ENCODE results near the gene PROB1. TPM values are rescaled to one million over a fixed set of nuclear protein-coding genes. Genes with fewer than 3 reads are reported as not detected.

The PROB1 gene
- total and polyA plus RNA-seq, 9 of the 15 experiments (the other 6 are each of a cell fraction or from before 2014, with no cell fraction given): 0.01 to 1.8 (median 0.47) TPM

DNA sequence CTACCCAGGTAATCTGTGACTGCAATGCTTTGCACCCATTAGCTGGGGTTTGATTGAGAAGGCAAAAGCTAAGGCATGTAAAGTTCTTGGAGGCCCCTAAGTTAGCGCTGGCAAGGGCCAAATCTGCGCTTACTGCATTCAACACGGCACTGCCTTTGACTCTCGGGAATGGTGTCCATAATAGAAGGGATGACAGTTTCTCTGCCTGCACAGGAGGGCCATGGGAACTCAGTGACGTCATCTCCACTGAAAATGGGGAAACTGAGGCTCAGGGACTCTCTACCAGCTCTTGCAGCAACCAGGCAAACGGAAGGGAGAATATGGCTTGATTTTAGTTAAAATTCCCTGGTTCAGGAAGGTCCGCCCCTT lies 8.5 kb upstream of the PROB1 start:
- Histone ChIP-seq H3K4me1 (replicated peaks in 1 of 2; ENCODE audit: control insufficient read depth in 2 of 2, insufficient read depth in 2 of 2, low read length in 2 of 2) (peaks cover 11 to 15% of the 10 kb centered on the region in 2 experiments; a peak in 4 of 5 replicates), H3K36me3 (ENCODE audit: control insufficient read depth, insufficient read depth, low read length) (0 out of 3 replicates have a peak, but pooled peaks cover 2% of the 10 kb centered on the region), H2AFZ (ENCODE audit: low read depth, low read length) (peak overlapping the region; percentile 97), H4K20me1 (replicated peaks; ENCODE audit: control insufficient read depth, insufficient read depth, low read length) (no peaks in the 10 kb centered on the region), H3K79me2 (ENCODE audit: control insufficient read depth, insufficient read depth, low read length) (no peaks in the 10 kb centered on the region), H3K9me1 (ENCODE audit: control insufficient read depth, insufficient read depth, low read length) (no peaks in the 10 kb centered on the region), H3K9me3 (replicated peaks; ENCODE audit: control insufficient read depth, insufficient read depth, low read depth, low read length) (no peaks in the 10 kb centered on the region), H3K27me3 (ENCODE audit: control insufficient read depth in 2 of 2, insufficient read depth in 2 of 2, low read length in 2 of 2) (no peaks in the 10 kb centered on the region), H3K4me2 (ENCODE audit: insufficient read depth, low read length) (peak overlapping the region; percentile 99), H3K9ac (ENCODE audit: insufficient read depth in 1 of 2, low read depth in 2 of 2, low read length in 2 of 2) (peak overlapping the region; percentile 73 to 88; a peak in 3 of 4 replicates), H3K27ac (ENCODE audit: extremely low read depth, low read depth, low read length) (peak overlapping the region; percentile 90), H3K4me3 (peak overlapping the region; percentile 50)
- ChIA-PET CTCF (ENCODE audit: low intra/inter-chr PET ratio) (no interaction called here), POLR2A (interaction anchor here (0.6 to 1.7 kb wide), 6 partner anchors 15 to 181 kb away, joined by 3 to 7 read pairs (median 3); partner anchors contain the start of genes DNAJC18 and PAIP2)
- in situ Hi-C loops (cut with MboI) (no loop called here), intact Hi-C loops (cut with micrococcal nuclease) (loop anchor here (2.0 to 5.0 kb wide), 2 partner anchors 19 to 61 kb away; partner anchors contain the start of gene PAIP2)
- no peak for DNase-seq (ENCODE audit: extremely low read depth in 1 of 4, low spot score in 3 of 4)
- no peak for FAIRE-seq
- ATAC-seq: peak; percentile 5
- WGBS (ENCODE audit: insufficient coverage, low coverage, missing lambda C conversion rate): 3% methylated on average over 7 of the region's 7 CpGs
- TSS peak; percentile 92 for BruUV-seq (replicated peaks)
- TF ChIP-seq, protein P1, sequence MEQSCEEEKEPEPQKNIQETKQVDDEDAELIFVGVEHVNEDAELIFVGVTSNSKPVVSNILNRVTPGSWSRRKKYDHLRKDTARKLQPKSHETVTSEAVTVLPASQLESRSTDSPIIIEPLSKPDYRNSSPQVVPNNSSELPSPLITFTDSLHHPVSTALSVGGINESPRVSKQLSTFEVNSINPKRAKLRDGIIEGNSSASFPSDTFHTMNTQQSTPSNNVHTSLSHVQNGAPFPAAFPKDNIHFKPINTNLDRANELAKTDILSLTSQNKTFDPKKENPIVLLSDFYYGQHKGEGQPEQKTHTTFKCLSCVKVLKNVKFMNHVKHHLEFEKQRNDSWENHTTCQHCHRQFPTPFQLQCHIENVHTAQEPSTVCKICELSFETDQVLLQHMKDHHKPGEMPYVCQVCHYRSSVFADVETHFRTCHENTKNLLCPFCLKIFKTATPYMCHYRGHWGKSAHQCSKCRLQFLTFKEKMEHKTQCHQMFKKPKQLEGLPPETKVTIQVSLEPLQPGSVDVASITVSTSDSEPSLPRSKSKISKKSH (CRISPR knock-in tag; IDR thresholded peaks at IDR 0.05): no peak
- TF ChIP-seq JUNB (CRISPR knock-in tag; conservative IDR thresholded peaks at IDR 0.05) (peak; percentile 73), ZNF311 (CRISPR knock-in tag; IDR thresholded peaks at IDR 0.05) (0 out of 2 replicates have a peak, but pooled peaks have one; percentile 41), CBX3 (IDR thresholded peaks at IDR 0.05; ENCODE audit: borderline replicate concordance in 1 of 2, low read length in 2 of 2) (0 out of 3 replicates have a peak, but pooled peaks of 1 of the 2 experiments have one; percentile 6), ZNF146 (CRISPR knock-in tag; IDR thresholded peaks at IDR 0.05; ENCODE audit: unreplicated experiment) (peak; percentile 8)
- TF ChIP-seq, protein P2, sequence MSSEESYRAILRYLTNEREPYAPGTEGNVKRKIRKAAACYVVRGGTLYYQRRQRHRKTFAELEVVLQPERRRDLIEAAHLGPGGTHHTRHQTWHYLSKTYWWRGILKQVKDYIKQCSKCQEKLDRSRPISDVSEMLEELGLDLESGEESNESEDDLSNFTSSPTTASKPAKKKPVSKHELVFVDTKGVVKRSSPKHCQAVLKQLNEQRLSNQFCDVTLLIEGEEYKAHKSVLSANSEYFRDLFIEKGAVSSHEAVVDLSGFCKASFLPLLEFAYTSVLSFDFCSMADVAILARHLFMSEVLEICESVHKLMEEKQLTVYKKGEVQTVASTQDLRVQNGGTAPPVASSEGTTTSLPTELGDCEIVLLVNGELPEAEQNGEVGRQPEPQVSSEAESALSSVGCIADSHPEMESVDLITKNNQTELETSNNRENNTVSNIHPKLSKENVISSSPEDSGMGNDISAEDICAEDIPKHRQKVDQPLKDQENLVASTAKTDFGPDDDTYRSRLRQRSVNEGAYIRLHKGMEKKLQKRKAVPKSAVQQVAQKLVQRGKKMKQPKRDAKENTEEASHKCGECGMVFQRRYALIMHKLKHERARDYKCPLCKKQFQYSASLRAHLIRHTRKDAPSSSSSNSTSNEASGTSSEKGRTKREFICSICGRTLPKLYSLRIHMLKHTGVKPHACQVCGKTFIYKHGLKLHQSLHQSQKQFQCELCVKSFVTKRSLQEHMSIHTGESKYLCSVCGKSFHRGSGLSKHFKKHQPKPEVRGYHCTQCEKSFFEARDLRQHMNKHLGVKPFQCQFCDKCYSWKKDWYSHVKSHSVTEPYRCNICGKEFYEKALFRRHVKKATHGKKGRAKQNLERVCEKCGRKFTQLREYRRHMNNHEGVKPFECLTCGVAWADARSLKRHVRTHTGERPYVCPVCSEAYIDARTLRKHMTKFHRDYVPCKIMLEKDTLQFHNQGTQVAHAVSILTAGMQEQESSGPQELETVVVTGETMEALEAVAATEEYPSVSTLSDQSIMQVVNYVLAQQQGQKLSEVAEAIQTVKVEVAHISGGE (CRISPR knock-in tag; IDR thresholded peaks at IDR 0.05): 0 out of 6 replicates have a peak, but pooled peaks of 1 of the 3 experiments have one; percentile 11
